H9 (cell line): Measurements from ENCODE around the gene IL1A. TPM values are rescaled to one million over a fixed set of nuclear protein-coding genes. Genes with fewer than 3 reads are reported as not detected.

ENCODE experiments used
- DNase-seq: peaks from one replicate; pipeline ENCODE4 v3.0.0-alpha.2; 2017
- H2AFZ ChIP-seq: one replicate; pipeline ENCODE4 v1.6.1; 2013; ENCODE audit warnings: mild to moderate bottlenecking, low read length, control low read depth, moderate library complexity
- H2AK5ac ChIP-seq: 2 replicates; pipeline ENCODE4 v1.6.1; 2013; ENCODE audit warnings: low read length, control low read depth, mixed read lengths; ENCODE audit not compliant: insufficient read length
- H2BK120ac ChIP-seq: one replicate; pipeline ENCODE4 v1.6.1; 2013; ENCODE audit warnings: low read depth, mild to moderate bottlenecking, low read length, control low read depth, inconsistent platforms; ENCODE audit not compliant: poor library complexity, severe bottlenecking
- H2BK12ac ChIP-seq: 2 replicates; pipeline ENCODE4 v1.6.1; 2013; ENCODE audit warnings: low read length, control low read depth, mixed read lengths, low read depth; ENCODE audit not compliant: insufficient read length
- H2BK15ac ChIP-seq: 2 replicates; pipeline ENCODE4 v1.6.1; 2013; ENCODE audit warnings: low read depth, low read length, control low read depth
- H2BK20ac ChIP-seq: one replicate; pipeline ENCODE4 v1.6.1; 2013; ENCODE audit warnings: low read depth, mild to moderate bottlenecking, low read length, control low read depth, inconsistent platforms; ENCODE audit not compliant: poor library complexity, severe bottlenecking
- H2BK5ac ChIP-seq: 2 replicates; pipeline ENCODE4 v1.6.1; 2013; ENCODE audit warnings: low read length, control low read depth, mixed read lengths; ENCODE audit not compliant: insufficient read length
- H3K14ac ChIP-seq: 2 replicates; pipeline ENCODE4 v1.6.1; 2013; ENCODE audit warnings: low read length, control low read depth; ENCODE audit not compliant: insufficient read depth
- H3K18ac ChIP-seq: 2 replicates; pipeline ENCODE4 v1.6.1; 2013; ENCODE audit warnings: low read depth, mild to moderate bottlenecking, mixed read lengths, low read length, control low read depth; ENCODE audit not compliant: insufficient read length
- H3K23ac ChIP-seq: 2 replicates; pipeline ENCODE4 v1.6.1; 2013; ENCODE audit warnings: low read length, control low read depth, mixed read lengths, low read depth; ENCODE audit not compliant: insufficient read length
- H3K23me2 ChIP-seq: 2 replicates; pipeline ENCODE4 v1.6.1; 2013; ENCODE audit warnings: low read depth, mild to moderate bottlenecking, mixed read lengths, low read length, control low read depth; ENCODE audit not compliant: insufficient read length, poor library complexity, severe bottlenecking
- H3K27ac ChIP-seq: 2 replicates; pipeline ENCODE4 v1.5.1; 2013; ENCODE audit warnings: low read length, control low read depth, mixed read lengths, low read depth; ENCODE audit not compliant: insufficient read length
- H3K27me3 ChIP-seq: 2 replicates; pipeline ENCODE4 v1.6.1; 2013; ENCODE audit warnings: low read length, control low read depth, inconsistent platforms; ENCODE audit not compliant: insufficient read depth
- H3K4ac ChIP-seq: 2 replicates; pipeline ENCODE4 v1.6.1; 2013; ENCODE audit warnings: low read depth, mild to moderate bottlenecking, control low read depth, inconsistent platforms, low read length, moderate library complexity
- H3K4me1 ChIP-seq: 2 replicates; pipeline ENCODE4 v1.6.1; 2013; ENCODE audit warnings: low read length, control low read depth, inconsistent platforms; ENCODE audit not compliant: insufficient read depth
- H3K4me2 ChIP-seq: 2 replicates; pipeline ENCODE4 v1.6.1; 2013; ENCODE audit warnings: low read length, control low read depth, mixed read lengths; ENCODE audit not compliant: insufficient read length, insufficient read depth
- H3K56ac ChIP-seq: 2 replicates; pipeline ENCODE4 v1.6.1; 2013; ENCODE audit warnings: low read depth, mild to moderate bottlenecking, mixed read lengths, low read length, control low read depth; ENCODE audit not compliant: insufficient read length
- H3K79me1 ChIP-seq: 2 replicates; pipeline ENCODE4 v1.6.1; 2013; ENCODE audit warnings: low read depth, mild to moderate bottlenecking, moderate library complexity, low read length, control low read depth, inconsistent platforms; ENCODE audit not compliant: insufficient read depth, poor library complexity, severe bottlenecking
- H3K79me2 ChIP-seq: 2 replicates; pipeline ENCODE4 v1.6.1; 2013; ENCODE audit warnings: low read length, control low read depth, inconsistent platforms; ENCODE audit not compliant: insufficient read depth
- H3K9ac ChIP-seq: 2 replicates; pipeline ENCODE4 v1.6.1; 2013; ENCODE audit warnings: low read length, control low read depth, mixed read lengths; ENCODE audit not compliant: insufficient read length; ENCODE audit errors: extremely low read depth
- H3K9me3 ChIP-seq: one replicate; pipeline ENCODE4 v1.6.1; 2013; ENCODE audit warnings: low read depth, low read length, inconsistent platforms; ENCODE audit not compliant: control insufficient read depth
- H3T11ph ChIP-seq: one replicate; pipeline ENCODE4 v1.6.1; 2013; ENCODE audit warnings: mild to moderate bottlenecking, low read length, control low read depth, inconsistent platforms
- H4K20me1 ChIP-seq: one replicate; pipeline ENCODE4 v1.6.1; 2013; ENCODE audit not compliant: control insufficient read depth, insufficient read length, insufficient read depth
- H4K5ac ChIP-seq: 2 replicates; pipeline ENCODE4 v1.6.1; 2013; ENCODE audit warnings: low read depth, mild to moderate bottlenecking, mixed read lengths, low read length, control low read depth; ENCODE audit not compliant: insufficient read length
- H4K8ac ChIP-seq: replicated peaks from 2 replicates; pipeline ENCODE4 v1.6.1; 2013; ENCODE audit warnings: low read length, control low read depth, mixed read lengths, low read depth; ENCODE audit not compliant: insufficient read length
- H4K91ac ChIP-seq: 2 replicates; pipeline ENCODE4 v1.6.1; 2013; ENCODE audit warnings: low read depth, mild to moderate bottlenecking, moderate library complexity, mixed read lengths, low read length, control low read depth; ENCODE audit not compliant: insufficient read length
- H3K27ac Mint-ChIP-seq, 3 experiments: 2 replicates in 2 of 3; 3 replicates in 1 of 3; pipeline ENCODE4 v1.8.0; 2020 to 2021; ENCODE audit warnings: mixed read lengths in 3 of 3, mild to moderate bottlenecking in 1 of 3, moderate library complexity in 1 of 3
- H3K27me3 Mint-ChIP-seq: 2 replicates; pipeline ENCODE4 v1.8.0; 2021; ENCODE audit warnings: low read depth, mild to moderate bottlenecking, moderate library complexity, mixed read lengths
- H3K36me3 Mint-ChIP-seq, 3 experiments: 2 replicates in 2 of 3; 3 replicates in 1 of 3; pipeline ENCODE4 v1.8.0; 2020 to 2021; ENCODE audit warnings: low read depth in 3 of 3, mixed read lengths in 3 of 3; ENCODE audit not compliant: insufficient read depth in 1 of 3
- H3K4me1 Mint-ChIP-seq, 2 experiments: 2 replicates each; pipeline ENCODE4 v1.8.0; 2020; ENCODE audit warnings: mixed read lengths in 2 of 2
- H3K4me3 Mint-ChIP-seq, 2 experiments: 2 replicates in 1 of 2; 3 replicates in 1 of 2; pipeline ENCODE4 v1.8.0; 2020 to 2021; ENCODE audit warnings: mild to moderate bottlenecking in 2 of 2, mixed read lengths in 2 of 2, moderate library complexity in 1 of 2
- H3K9me3 Mint-ChIP-seq, 2 experiments: 2 replicates in 1 of 2; 3 replicates in 1 of 2; pipeline ENCODE4 v1.8.0; 2020; ENCODE audit warnings: mild to moderate bottlenecking in 2 of 2, mixed read lengths in 2 of 2, moderate library complexity in 1 of 2
- total RNA-seq: library from RNA; stranded (reverse); gene quantifications from 2 replicates; pipeline ENCODE4 v1.2.1, GENCODE V29; 2021
- TF ChIP-seq, protein P1 (sequence below): fragments of 200-600 bp; sonication (generic); conservative IDR thresholded peaks from 3 replicates; pipeline ENCODE4 v1.8.0; 2021; ENCODE audit warnings: antibody characterized with exemption, mild to moderate bottlenecking

IL1A gene
- total RNA-seq, 1 experiment from 2014 or later = 0.35 TPM

DNA sequence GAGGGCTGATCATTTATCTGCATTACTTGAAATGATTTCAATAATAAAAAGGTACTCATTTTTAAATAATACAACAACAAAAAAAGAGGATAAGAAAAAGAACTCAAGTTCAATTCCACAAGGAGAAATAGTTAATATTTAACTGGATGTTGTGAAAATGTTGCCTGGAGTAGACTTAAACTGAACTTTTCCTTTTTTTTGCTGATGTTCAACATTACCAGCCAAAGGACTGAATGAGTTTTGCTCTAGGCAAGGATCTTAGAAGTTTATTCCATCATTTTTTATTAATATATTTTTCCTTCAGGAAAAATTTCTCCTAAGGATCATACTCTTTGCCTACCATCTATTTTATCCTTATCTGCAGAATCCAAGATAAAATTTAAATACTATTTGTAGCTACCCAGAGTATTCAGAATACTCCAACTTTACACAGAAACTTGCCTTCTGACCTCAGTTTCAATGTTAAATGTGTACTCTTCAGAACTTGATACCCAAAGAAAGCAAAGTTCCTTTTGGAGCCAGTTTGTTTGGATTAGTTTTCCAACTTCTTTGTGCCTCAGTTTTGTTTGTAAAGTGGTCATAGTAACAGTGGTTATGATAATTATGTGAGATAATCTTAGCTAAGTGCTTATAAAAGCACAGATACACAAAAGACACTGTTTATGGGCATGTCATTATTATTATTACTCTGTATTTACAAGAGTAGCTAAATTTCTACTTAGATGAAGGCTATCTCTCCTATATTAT, 32.7 kb downstream of the IL1A start:
- Histone ChIP-seq H2AFZ (no peak overlapping the region), H4K5ac (no peak overlapping the region), H2BK12ac (no peak overlapping the region), H3K18ac (no peak overlapping the region), H3K56ac (no peak overlapping the region), H3K79me2 (no peaks in the 10 kb centered on the region), H3K79me1 (peaks cover 3% of the 10 kb centered on the region), H3K23me2 (no peaks in the 10 kb centered on the region), H3K4ac (no peak overlapping the region), H3T11ph (no peak overlapping the region), H4K20me1 (no peaks in the 10 kb centered on the region), H2BK20ac (no peak overlapping the region), H4K8ac (no peak overlapping the region), H3K23ac (no peak overlapping the region), H3K14ac (no peak overlapping the region), H2AK5ac (no peak overlapping the region), H3K4me1 (no peaks in the 10 kb centered on the region; the same call in 1 of the 2 replicates), H3K4me2 (no peak overlapping the region), H2BK120ac (no peak overlapping the region), H2BK15ac (no peak overlapping the region), H3K9ac (no peak overlapping the region), H3K27me3 (no peaks in the 10 kb centered on the region), H3K9me3 (no peaks in the 10 kb centered on the region), H4K91ac (no peak overlapping the region), H3K27ac (no peak overlapping the region), H2BK5ac (no peak overlapping the region)
- DNase-seq = no peak
- Mint-ChIP-seq H3K27me3 (no peaks in the 10 kb centered on the region), H3K27ac (no peak overlapping the region), H3K4me1 (peaks cover 2 to 6% of the 10 kb centered on the region in 2 experiments; a peak in 3 of 4 replicates), H3K4me3 (no peak overlapping the region), H3K9me3 (no peaks in the 10 kb centered on the region), H3K36me3 (peaks cover 16 to 62% (median 56%) of the 10 kb centered on the region in 3 experiments; a peak in 6 of 7 replicates)
- TF ChIP-seq, protein P1, sequence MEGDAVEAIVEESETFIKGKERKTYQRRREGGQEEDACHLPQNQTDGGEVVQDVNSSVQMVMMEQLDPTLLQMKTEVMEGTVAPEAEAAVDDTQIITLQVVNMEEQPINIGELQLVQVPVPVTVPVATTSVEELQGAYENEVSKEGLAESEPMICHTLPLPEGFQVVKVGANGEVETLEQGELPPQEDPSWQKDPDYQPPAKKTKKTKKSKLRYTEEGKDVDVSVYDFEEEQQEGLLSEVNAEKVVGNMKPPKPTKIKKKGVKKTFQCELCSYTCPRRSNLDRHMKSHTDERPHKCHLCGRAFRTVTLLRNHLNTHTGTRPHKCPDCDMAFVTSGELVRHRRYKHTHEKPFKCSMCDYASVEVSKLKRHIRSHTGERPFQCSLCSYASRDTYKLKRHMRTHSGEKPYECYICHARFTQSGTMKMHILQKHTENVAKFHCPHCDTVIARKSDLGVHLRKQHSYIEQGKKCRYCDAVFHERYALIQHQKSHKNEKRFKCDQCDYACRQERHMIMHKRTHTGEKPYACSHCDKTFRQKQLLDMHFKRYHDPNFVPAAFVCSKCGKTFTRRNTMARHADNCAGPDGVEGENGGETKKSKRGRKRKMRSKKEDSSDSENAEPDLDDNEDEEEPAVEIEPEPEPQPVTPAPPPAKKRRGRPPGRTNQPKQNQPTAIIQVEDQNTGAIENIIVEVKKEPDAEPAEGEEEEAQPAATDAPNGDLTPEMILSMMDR = no peak
